GM12875 (cell line): ENCODE results near the gene DEFB110.

Experiments used
- H3K4me3 ChIP-seq: one replicate; pipeline ENCODE4 v1.5.1; 2011; ENCODE audit warnings: low read depth, low read length, control low read depth
- TF ChIP-seq, protein P1 (sequence below): IDR thresholded peaks from 2 replicates; pipeline ENCODE4 v1.5.1; 2011; ENCODE audit warnings: low read depth, mild to moderate bottlenecking, control low read depth, inconsistent platforms, low read length, moderate library complexity, borderline replicate concordance; ENCODE audit not compliant: insufficient read depth

Gene DEFB110

DNA sequence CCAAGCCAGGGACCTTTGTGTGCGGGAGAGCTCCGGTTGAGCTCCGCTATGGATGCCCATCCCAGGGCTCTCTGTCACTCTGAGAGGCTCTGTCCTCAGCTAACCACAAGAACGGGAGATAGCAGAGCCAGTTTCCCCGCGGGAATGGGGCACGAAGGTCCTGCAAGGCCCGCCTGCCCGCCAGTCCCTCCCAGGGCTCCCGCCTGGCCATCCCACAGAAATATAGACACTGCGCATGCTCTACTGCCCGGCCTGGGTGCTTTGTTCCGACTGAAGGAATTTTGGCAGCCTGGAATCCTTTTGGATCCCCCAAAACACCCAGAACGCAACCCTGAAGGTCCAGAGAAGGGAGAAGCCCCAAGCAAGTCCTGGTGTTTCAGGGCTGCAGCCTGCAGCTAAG lies 8.6 kb upstream of the DEFB110 start:
- TF ChIP-seq, protein P1, sequence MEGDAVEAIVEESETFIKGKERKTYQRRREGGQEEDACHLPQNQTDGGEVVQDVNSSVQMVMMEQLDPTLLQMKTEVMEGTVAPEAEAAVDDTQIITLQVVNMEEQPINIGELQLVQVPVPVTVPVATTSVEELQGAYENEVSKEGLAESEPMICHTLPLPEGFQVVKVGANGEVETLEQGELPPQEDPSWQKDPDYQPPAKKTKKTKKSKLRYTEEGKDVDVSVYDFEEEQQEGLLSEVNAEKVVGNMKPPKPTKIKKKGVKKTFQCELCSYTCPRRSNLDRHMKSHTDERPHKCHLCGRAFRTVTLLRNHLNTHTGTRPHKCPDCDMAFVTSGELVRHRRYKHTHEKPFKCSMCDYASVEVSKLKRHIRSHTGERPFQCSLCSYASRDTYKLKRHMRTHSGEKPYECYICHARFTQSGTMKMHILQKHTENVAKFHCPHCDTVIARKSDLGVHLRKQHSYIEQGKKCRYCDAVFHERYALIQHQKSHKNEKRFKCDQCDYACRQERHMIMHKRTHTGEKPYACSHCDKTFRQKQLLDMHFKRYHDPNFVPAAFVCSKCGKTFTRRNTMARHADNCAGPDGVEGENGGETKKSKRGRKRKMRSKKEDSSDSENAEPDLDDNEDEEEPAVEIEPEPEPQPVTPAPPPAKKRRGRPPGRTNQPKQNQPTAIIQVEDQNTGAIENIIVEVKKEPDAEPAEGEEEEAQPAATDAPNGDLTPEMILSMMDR = no peak
- H3K4me3 ChIP-seq = no peak overlapping the region

DNA sequence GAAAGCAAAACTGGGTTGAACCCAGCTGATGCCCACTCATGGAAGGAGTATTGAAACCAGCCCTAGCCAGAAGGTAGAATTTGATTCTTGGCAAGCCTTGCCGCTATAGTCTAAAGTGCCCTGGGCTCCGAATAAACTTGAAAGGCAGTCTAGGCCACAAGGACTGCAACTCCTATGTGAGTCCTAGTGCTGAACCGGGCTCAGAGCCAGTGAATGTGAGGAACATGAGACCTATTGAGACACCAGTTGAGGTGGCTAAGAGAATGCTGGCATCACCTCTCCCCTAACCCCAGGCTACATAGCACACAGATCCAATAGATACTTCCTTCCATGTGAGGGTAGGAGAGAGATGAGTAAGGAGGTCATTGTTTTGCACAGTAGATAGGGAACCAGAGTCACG lies 3.5 kb upstream of the DEFB110 start:
- TF ChIP-seq, protein P1 = no peak
- H3K4me3 ChIP-seq = no peak overlapping the region

DNA sequence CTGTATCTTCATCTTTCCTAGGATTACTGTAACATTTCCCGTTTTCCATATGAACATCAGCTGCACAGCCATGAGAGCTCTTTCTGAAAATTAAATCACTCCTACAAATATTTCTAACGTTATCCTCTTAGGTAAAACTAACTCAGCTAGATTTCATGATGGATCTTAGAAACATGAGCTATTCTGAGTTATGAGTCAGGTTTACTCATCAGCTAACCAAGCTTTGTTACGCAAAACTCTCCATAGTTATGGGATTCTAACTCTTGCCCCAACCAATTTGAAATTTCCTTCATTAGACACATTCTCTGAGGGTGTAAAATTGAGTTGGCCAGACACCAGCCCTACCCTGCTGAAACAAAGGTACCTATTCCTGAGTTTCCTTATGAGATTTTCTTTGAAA lies 14.0 kb downstream of the DEFB110 start:
- TF ChIP-seq, protein P1 = no peak

DNA sequence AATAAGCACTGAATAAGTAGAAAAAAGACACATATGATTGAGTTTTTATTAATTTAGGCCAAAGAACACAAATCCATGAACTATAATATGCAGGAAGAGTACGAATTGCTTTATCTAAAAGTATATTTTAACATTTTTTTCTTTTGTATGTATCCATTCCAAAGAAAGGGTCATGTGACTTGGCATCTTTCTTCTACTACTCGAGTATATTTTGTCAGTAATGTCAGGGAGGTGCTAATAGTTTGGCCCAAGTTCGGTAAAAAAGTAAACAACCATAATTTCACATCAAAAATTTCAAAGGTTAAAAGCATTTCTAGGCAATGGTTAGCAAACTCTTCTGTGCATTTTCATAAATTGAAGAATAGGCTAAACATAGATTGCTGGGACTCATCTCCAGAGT lies 18.7 kb downstream of the DEFB110 start:
- H3K4me3 ChIP-seq = no peak overlapping the region
- TF ChIP-seq, protein P1 = no peak

More for the DNA sequence above, 14.0 kb downstream of the DEFB110 start:
- no peak overlapping the region for H3K4me3 ChIP-seq

DNA sequence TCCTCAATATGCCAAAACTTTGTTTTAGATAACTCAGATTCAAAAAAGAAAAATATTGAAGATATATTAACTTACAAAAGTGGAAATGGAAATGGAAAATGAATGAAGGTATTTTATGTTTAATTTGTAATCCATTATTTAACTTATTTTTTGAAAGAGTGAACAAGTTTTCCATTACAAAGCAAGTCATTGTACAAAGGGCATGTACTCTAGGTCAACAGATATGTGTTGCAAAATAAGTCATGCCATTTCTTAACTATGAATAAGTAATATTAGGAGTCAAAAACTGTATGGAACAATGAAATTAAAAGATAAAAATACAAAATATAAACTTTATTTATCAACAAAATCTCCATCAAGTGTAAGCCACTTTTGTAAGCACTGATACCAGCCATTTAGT lies 26.5 kb downstream of the DEFB110 start:
- TF ChIP-seq, protein P1 = no peak
- H3K4me3 ChIP-seq = no peak overlapping the region

DNA sequence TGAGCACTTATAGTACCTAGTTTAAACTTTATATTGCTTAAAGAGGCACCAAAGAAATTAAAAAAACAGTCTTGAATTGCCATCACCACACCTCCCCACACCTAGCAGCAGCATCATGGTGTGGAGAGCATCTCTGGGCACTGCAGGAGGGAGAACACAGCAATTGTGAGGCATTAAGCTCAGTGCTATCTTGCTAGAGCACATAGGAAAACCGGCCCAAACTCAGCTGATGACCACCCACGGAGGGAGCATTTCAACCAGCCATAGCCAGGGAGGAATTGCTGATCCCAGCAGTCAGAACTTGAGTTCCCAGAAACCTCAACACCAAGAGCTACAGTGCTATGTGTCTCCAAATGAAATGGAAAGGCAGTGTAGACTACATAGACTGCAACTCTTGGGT lies 32.9 kb downstream of the DEFB110 start:
- no peak overlapping the region for H3K4me3 ChIP-seq
- TF ChIP-seq, protein P1 = no peak

DNA sequence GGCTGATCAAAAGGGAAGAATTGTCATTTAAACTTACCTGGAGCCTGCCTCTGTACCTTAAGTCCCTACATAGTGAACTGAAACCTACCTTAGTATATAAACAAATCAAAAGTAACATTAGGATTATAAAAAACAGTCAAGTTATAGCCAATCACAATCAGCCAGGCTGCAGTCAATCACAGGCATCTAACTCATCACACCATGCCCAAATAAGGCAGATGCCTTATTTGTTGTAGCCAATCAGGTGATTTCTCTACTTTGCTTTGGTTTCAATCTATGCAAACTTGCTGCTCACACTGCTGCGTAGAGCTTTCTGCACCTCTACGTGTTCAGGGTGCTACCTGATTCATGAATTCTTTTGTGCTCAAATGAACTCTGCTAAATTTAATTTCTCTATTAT lies 34.0 kb downstream of the DEFB110 start:
- TF ChIP-seq, protein P1 = no peak
- no peak overlapping the region for H3K4me3 ChIP-seq
